ENCODE data around the gene MIX23.
"Not testable (repeated sequence)": the region's sequence is repeated elsewhere in the genome, so short reads cannot be mapped to it uniquely, and the experiment has no call there.

MIX23 gene

GRCh38 chr3:122366379-122366749, 16.7 kb downstream of the MIX23 start:
- CTCF ChIA-PET, result interaction anchor here (1.7 to 2.1 kb wide), 2 partner anchors 16 to 27 kb away, joined by 6 to 7 read pairs; partner anchors contain the start of gene MIX23
- no peak for TF ChIP-seq CTCF (IDR thresholded peaks at IDR 0.05; ENCODE audit: control extremely low read depth, extremely low read depth, low read depth, missing control alignments)
- no peak for DNase-seq (ENCODE audit: extremely low spot score)
- POLR2A ChIA-PET, result no interaction called here

GRCh38 chr3:122365582-122366378, 17.3 kb downstream of the MIX23 start:
- CTCF ChIA-PET, result interaction anchor here (1.5 to 4.3 kb wide), 4 partner anchors 18 to 264 kb away, joined by 3 to 19 read pairs (median 5); partner anchors contain the start of genes CSTA and FAM162A
- POLR2A ChIA-PET, result not testable (repeated sequence)

GRCh38 chr3:122365073-122365472, 18.0 kb downstream of the MIX23 start:
- CTCF ChIA-PET, result interaction anchor here (1.0 to 4.3 kb wide), 5 partner anchors 13 to 263 kb away, joined by 3 to 19 read pairs (median 4); partner anchors contain the start of genes CSTA and FAM162A
- TF ChIP-seq CTCF (IDR thresholded peaks at IDR 0.05; ENCODE audit: control extremely low read depth, extremely low read depth, low read depth, missing control alignments), result no peak
- DNase-seq (ENCODE audit: extremely low spot score), result no peak
- POLR2A ChIA-PET, result no interaction called here

More at GRCh38 chr3:122365582-122366378, 17.3 kb downstream of the MIX23 start:
- DNase-seq (ENCODE audit: extremely low spot score), result peak; percentile 20

- ChIA-PET POLR2A (no interaction called here), CTCF (interaction anchor here (1.0 to 4.3 kb wide), 4 partner anchors 12 to 263 kb away, joined by 3 to 19 read pairs (median 4); partner anchors contain the start of genes CSTA and FAM162A)
- TF ChIP-seq CTCF (IDR thresholded peaks at IDR 0.05; ENCODE audit: control extremely low read depth, extremely low read depth, low read depth, missing control alignments), result no peak
Observed at GRCh38 chr3:122364490-122364889, 18.5 kb downstream of the MIX23 start.

GRCh38 chr3:122362026-122362425, 21.0 kb downstream of the MIX23 start:
- no peak for TF ChIP-seq CTCF (IDR thresholded peaks at IDR 0.05; ENCODE audit: control extremely low read depth, extremely low read depth, low read depth, missing control alignments)
- ChIA-PET CTCF (interaction anchor here (0.9 to 4.3 kb wide), 6 partner anchors 9 to 260 kb away, joined by 3 to 19 read pairs (median 6); partner anchors contain the start of gene FAM162A), POLR2A (interaction anchor here (0.6 kb wide), 1 partner anchor 21 kb away, joined by 3 read pairs; no protein-coding TSS in a partner anchor)
- DNase-seq (ENCODE audit: extremely low spot score), result no peak

More at GRCh38 chr3:122364490-122364889, 18.5 kb downstream of the MIX23 start:
- DNase-seq (ENCODE audit: extremely low spot score), result no peak

- no peak for DNase-seq (ENCODE audit: extremely low spot score)
- TF ChIP-seq CTCF (IDR thresholded peaks at IDR 0.05; ENCODE audit: control extremely low read depth, extremely low read depth, low read depth, missing control alignments), result no peak
- POLR2A ChIA-PET, result interaction anchor here (0.9 kb wide), 1 partner anchor 190 kb away, joined by 3 read pairs; no protein-coding TSS in a partner anchor
- CTCF ChIA-PET, result interaction anchor here (1.4 to 4.2 kb wide), 4 partner anchors 9 to 257 kb away, joined by 4 to 24 read pairs (median 6); no protein-coding TSS in a partner anchor
Observed at GRCh38 chr3:122358703-122359032, 24.4 kb downstream of the MIX23 start.
